ENCODE results near the gene STT3B. TPM values are rescaled to one million over a fixed set of nuclear protein-coding genes. Genes with fewer than 3 reads are reported as not detected.

Gene STT3B
- total and polyA plus RNA-seq, 2 experiments from 2014 or later: 105 to 106 TPM

- peaks cover 17% of the 10 kb centered on the region for H3K4me1 ChIP-seq (ENCODE audit: low read depth)
- no peak for TF ChIP-seq CTCF (IDR thresholded peaks at IDR 0.05; ENCODE audit: low read depth, low read length)
- no peaks in the 10 kb centered on the region for H3K9me3 ChIP-seq (ENCODE audit: low read depth)
- no peaks in the 10 kb centered on the region for H3K27me3 ChIP-seq
- peak overlapping the region; percentile 45 for H3K4me3 ChIP-seq
- no peak for DNase-seq (ENCODE audit: low read depth in 1 of 2, low spot score in 1 of 2)
- H3K27ac ChIP-seq: no peak overlapping the region
- no peaks in the 10 kb centered on the region for H3K36me3 ChIP-seq
Observed at GRCh38 chr3:31530039-31530959, 2.4 kb upstream of the STT3B start.

DNA sequence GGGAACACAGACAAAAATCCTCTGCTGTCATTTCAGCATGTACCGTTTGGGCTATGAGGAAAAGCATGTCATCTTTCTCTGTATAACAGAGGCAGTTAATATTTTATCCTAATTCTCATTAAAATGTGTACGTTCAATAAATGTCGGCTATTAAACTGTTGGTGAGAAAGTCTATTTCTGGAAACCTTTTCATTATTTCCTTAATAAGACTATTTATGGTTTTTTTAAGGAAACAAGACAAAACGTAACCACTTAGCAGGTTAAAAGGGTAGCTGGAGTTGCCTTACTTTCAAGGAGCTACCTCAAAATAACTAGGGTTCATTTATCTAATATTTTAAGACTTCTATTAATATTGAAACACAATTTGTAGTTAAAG is 1.8 kb upstream of the STT3B start:
- no peak for DNase-seq (ENCODE audit: low read depth in 1 of 2, low spot score in 1 of 2)
- Histone ChIP-seq H3K4me1 (ENCODE audit: low read depth) (peaks cover 20% of the 10 kb centered on the region), H3K27ac (peak overlapping the region; percentile 95), H3K36me3 (no peaks in the 10 kb centered on the region), H3K27me3 (no peaks in the 10 kb centered on the region), H3K4me3 (peak overlapping the region; percentile 45), H3K9me3 (ENCODE audit: low read depth) (no peaks in the 10 kb centered on the region)
- no peak for TF ChIP-seq CTCF (IDR thresholded peaks at IDR 0.05; ENCODE audit: low read depth, low read length)

GRCh38 chr3:31531452-31531991 is 1.2 kb upstream of the STT3B start:
- Histone ChIP-seq H3K36me3 (no peaks in the 10 kb centered on the region), H3K9me3 (ENCODE audit: low read depth) (no peaks in the 10 kb centered on the region), H3K27ac (peak overlapping the region; percentile 95), H3K4me1 (ENCODE audit: low read depth) (peaks cover 23% of the 10 kb centered on the region), H3K4me3 (peak overlapping the region; percentile 45), H3K27me3 (no peaks in the 10 kb centered on the region)
- peak in 1 of 2 donors; percentile 9 for DNase-seq (ENCODE audit: low read depth in 1 of 2, low spot score in 1 of 2)
- peak; percentile 36 for TF ChIP-seq CTCF (IDR thresholded peaks at IDR 0.05; ENCODE audit: low read depth, low read length)

GRCh38 chr3:31531992-31532586 is 636 bp upstream of the STT3B start:
- H3K4me1 ChIP-seq (ENCODE audit: low read depth): peaks cover 27% of the 10 kb centered on the region
- H3K9me3 ChIP-seq (ENCODE audit: low read depth): no peaks in the 10 kb centered on the region
- peak overlapping the region; percentile 87 for H3K4me3 ChIP-seq
- no peaks in the 10 kb centered on the region for H3K27me3 ChIP-seq
- H3K27ac ChIP-seq: peak overlapping the region; percentile 95
- H3K36me3 ChIP-seq: no peaks in the 10 kb centered on the region
- no peak for TF ChIP-seq CTCF (IDR thresholded peaks at IDR 0.05; ENCODE audit: low read depth, low read length)
- DNase-seq (ENCODE audit: low read depth in 1 of 2, low spot score in 1 of 2): peak; percentile 100

- TF ChIP-seq CTCF (IDR thresholded peaks at IDR 0.05; ENCODE audit: low read depth, low read length): peak; percentile 20
- no peaks in the 10 kb centered on the region for H3K36me3 ChIP-seq
- DNase-seq (ENCODE audit: low read depth in 1 of 2, low spot score in 1 of 2): peak; percentile 27 to 60
- peak overlapping the region; percentile 91 for H3K27ac ChIP-seq
- H3K4me1 ChIP-seq (ENCODE audit: low read depth): peaks cover 27% of the 10 kb centered on the region
- no peaks in the 10 kb centered on the region for H3K27me3 ChIP-seq
- H3K9me3 ChIP-seq (ENCODE audit: low read depth): no peaks in the 10 kb centered on the region
- H3K4me3 ChIP-seq: peak overlapping the region; percentile 87
Observed at GRCh38 chr3:31533169-31534064, 692 bp downstream of the STT3B start.

Measured in cardiac muscle cell (in vitro differentiated cells and primary cell).